ENCODE results near the gene IPO11.
"Not testable (repeated sequence)": the region's sequence is repeated elsewhere in the genome, so short reads cannot be mapped to it uniquely, and the experiment has no call there.

The IPO11 gene

DNA sequence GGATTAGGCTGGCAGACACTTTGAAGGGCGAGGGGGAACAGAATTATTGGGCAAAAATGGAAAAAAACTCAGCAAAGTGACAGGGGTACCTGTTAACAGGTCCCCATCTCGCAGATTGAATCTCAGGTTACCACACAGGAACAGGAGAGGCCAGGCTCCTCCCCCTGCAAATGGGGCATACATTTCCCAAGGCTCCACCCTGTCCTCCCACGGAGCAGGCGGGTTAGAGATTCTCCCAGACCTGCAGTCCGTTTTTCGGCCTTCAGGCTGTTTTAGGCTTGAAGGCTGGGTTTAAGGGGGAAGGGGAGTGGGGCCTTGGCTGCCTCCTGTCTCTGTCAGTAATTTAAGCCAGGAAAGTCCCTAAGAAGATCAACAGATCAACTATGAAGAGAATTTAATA, 208.7 kb downstream of the IPO11 start:
- no peak overlapping the region for H3K4me2 ChIP-seq (ENCODE audit: low read depth, low read length, poor library complexity, severe bottlenecking)
- H3F3A ChIP-seq (ENCODE audit: insufficient read depth) = no peaks in the 10 kb centered on the region; the same call in 1 of the 2 replicates
- H3K27me3 ChIP-seq (ENCODE audit: low read length) = no peaks in the 10 kb centered on the region
- H3K9me2 ChIP-seq (replicated peaks; ENCODE audit: insufficient read depth, low read length) = no peaks in the 10 kb centered on the region
- no peak overlapping the region for H2AFZ ChIP-seq (ENCODE audit: low read depth, low read length, severe bottlenecking)
- H4K20me1 ChIP-seq (ENCODE audit: low read depth, low read length) = no peaks in the 10 kb centered on the region
- no peaks in the 10 kb centered on the region for H3K79me2 ChIP-seq (ENCODE audit: insufficient read depth, low read length)
- H3K27ac ChIP-seq (ENCODE audit: low read depth, low read length) = no peak overlapping the region
- H3K9ac ChIP-seq (ENCODE audit: low read length) = no peak overlapping the region
- no peak overlapping the region for H3K4me3 ChIP-seq (ENCODE audit: insufficient read depth, low read length, poor library complexity, severe bottlenecking)
- TF ChIP-seq, protein P1, sequence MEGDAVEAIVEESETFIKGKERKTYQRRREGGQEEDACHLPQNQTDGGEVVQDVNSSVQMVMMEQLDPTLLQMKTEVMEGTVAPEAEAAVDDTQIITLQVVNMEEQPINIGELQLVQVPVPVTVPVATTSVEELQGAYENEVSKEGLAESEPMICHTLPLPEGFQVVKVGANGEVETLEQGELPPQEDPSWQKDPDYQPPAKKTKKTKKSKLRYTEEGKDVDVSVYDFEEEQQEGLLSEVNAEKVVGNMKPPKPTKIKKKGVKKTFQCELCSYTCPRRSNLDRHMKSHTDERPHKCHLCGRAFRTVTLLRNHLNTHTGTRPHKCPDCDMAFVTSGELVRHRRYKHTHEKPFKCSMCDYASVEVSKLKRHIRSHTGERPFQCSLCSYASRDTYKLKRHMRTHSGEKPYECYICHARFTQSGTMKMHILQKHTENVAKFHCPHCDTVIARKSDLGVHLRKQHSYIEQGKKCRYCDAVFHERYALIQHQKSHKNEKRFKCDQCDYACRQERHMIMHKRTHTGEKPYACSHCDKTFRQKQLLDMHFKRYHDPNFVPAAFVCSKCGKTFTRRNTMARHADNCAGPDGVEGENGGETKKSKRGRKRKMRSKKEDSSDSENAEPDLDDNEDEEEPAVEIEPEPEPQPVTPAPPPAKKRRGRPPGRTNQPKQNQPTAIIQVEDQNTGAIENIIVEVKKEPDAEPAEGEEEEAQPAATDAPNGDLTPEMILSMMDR (IDR thresholded peaks at IDR 0.05; ENCODE audit: insufficient read depth, low read length, poor library complexity, severe bottlenecking) = no peak
- no peak for TF ChIP-seq EZH2phosphoT487 (conservative IDR thresholded peaks at IDR 0.05; ENCODE audit: low read length)
- H3K9me3 ChIP-seq (ENCODE audit: insufficient read depth, low read length) = no peaks in the 10 kb centered on the region
- no peaks in the 10 kb centered on the region for H3K36me3 ChIP-seq (ENCODE audit: low read length)

DNA sequence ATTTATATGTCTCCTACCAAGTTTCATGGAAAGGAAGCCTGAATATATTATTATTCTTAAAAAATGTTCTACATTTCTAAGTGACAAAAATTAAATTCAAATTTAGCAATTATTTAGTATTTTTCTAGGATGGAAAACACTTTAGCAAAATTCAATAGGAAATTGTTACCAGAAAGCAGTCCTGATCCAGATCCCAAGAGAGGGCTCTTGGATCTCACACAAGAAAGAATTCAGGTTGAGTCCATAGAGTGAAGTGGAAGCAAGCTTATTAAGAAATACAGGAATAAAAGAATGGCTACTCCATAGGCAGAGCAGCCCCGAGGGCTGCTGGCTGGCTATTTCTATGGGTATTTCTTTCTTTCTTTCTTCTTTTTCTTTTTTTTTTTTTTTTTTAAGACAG, 210.7 kb downstream of the IPO11 start:
- Histone ChIP-seq H3K9ac (ENCODE audit: low read length) (no peak overlapping the region), H3K4me2 (ENCODE audit: low read depth, low read length, poor library complexity, severe bottlenecking) (no peak overlapping the region), H3K27ac (ENCODE audit: low read depth, low read length) (no peak overlapping the region), H3F3A (ENCODE audit: insufficient read depth) (no peaks in the 10 kb centered on the region; the same call in 1 of the 2 replicates), H3K36me3 (ENCODE audit: low read length) (peaks cover 8% of the 10 kb centered on the region; the same call in 1 of the 2 replicates), H3K9me2 (replicated peaks; ENCODE audit: insufficient read depth, low read length) (no peaks in the 10 kb centered on the region), H3K79me2 (ENCODE audit: insufficient read depth, low read length) (no peaks in the 10 kb centered on the region), H3K27me3 (ENCODE audit: low read length) (no peaks in the 10 kb centered on the region), H4K20me1 (ENCODE audit: low read depth, low read length) (no peaks in the 10 kb centered on the region), H3K4me3 (ENCODE audit: insufficient read depth, low read length, poor library complexity, severe bottlenecking) (no peak overlapping the region), H2AFZ (ENCODE audit: low read depth, low read length, severe bottlenecking) (no peak overlapping the region), H3K9me3 (ENCODE audit: insufficient read depth, low read length) (no peaks in the 10 kb centered on the region)
- no peak for TF ChIP-seq EZH2phosphoT487 (conservative IDR thresholded peaks at IDR 0.05; ENCODE audit: low read length)
- TF ChIP-seq, protein P1 (IDR thresholded peaks at IDR 0.05; ENCODE audit: insufficient read depth, low read length, poor library complexity, severe bottlenecking) = no peak

DNA sequence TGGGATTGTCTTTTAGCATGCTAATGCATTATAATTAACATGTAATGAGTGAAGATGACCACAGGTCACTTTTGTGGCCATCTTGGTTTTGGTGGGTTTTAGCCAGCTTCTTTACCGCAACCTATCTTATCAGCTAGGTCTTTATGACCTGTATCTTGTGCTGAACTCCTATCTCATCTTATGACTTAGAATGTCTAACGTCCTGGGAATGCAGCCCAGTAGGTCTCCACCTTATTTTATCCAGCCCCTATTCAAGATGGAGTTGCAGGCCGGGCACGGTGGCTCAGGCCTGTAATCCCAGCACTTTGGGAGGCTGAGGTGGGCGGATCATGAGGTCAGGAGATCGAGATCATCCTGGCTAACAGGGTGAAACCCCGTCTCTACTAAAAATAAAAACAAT, 211.9 kb downstream of the IPO11 start:
- H3K36me3 ChIP-seq (ENCODE audit: low read length); H3K27ac ChIP-seq (ENCODE audit: low read depth, low read length); H3K27me3 ChIP-seq (ENCODE audit: low read length); H3K9me2 ChIP-seq (replicated peaks; ENCODE audit: insufficient read depth, low read length); H3K9me3 ChIP-seq (ENCODE audit: insufficient read depth, low read length); H2AFZ ChIP-seq (ENCODE audit: low read depth, low read length, severe bottlenecking); H4K20me1 ChIP-seq (ENCODE audit: low read depth, low read length); H3K4me3 ChIP-seq (ENCODE audit: insufficient read depth, low read length, poor library complexity, severe bottlenecking); H3K9ac ChIP-seq (ENCODE audit: low read length); H3K79me2 ChIP-seq (ENCODE audit: insufficient read depth, low read length); H3F3A ChIP-seq (ENCODE audit: insufficient read depth); H3K4me2 ChIP-seq (ENCODE audit: low read depth, low read length, poor library complexity, severe bottlenecking): not testable (repeated sequence)

DNA sequence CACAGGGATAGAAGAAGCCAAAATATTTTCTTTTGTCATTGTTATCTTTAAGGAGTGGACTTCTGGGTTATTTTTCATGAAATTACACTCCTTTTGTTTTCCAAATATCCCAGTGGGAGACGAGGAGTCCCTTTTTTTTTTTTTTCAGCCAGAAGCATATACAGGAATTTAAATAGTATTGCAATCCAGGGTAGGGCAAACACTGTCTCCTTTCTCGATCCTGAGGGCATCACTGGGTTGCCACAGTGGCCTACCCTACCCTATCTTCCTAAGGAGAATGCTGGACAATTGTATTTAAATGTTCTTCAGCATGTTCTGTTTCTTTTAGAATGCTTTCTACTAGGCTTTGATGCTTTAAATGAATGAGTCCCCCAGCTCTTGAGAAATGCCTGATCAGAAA, 214.0 kb downstream of the IPO11 start:
- no peak overlapping the region for H3K27ac ChIP-seq (ENCODE audit: low read depth, low read length)
- no peaks in the 10 kb centered on the region; the same call in 1 of the 2 replicates for H3F3A ChIP-seq (ENCODE audit: insufficient read depth)
- H3K4me3 ChIP-seq (ENCODE audit: insufficient read depth, low read length, poor library complexity, severe bottlenecking) = no peak overlapping the region
- H2AFZ ChIP-seq (ENCODE audit: low read depth, low read length, severe bottlenecking) = no peak overlapping the region
- no peaks in the 10 kb centered on the region for H3K9me2 ChIP-seq (replicated peaks; ENCODE audit: insufficient read depth, low read length)
- no peaks in the 10 kb centered on the region for H3K79me2 ChIP-seq (ENCODE audit: insufficient read depth, low read length)
- H3K4me2 ChIP-seq (ENCODE audit: low read depth, low read length, poor library complexity, severe bottlenecking) = no peak overlapping the region
- no peaks in the 10 kb centered on the region for H4K20me1 ChIP-seq (ENCODE audit: low read depth, low read length)
- H3K9me3 ChIP-seq (ENCODE audit: insufficient read depth, low read length) = no peaks in the 10 kb centered on the region
- TF ChIP-seq, protein P1 (IDR thresholded peaks at IDR 0.05; ENCODE audit: insufficient read depth, low read length, poor library complexity, severe bottlenecking) = no peak
- no peak for TF ChIP-seq EZH2phosphoT487 (conservative IDR thresholded peaks at IDR 0.05; ENCODE audit: low read length)
- peaks cover 8% of the 10 kb centered on the region; the same call in 1 of the 2 replicates for H3K36me3 ChIP-seq (ENCODE audit: low read length)
- no peak overlapping the region for H3K9ac ChIP-seq (ENCODE audit: low read length)
- H3K27me3 ChIP-seq (ENCODE audit: low read length) = no peaks in the 10 kb centered on the region
